Endodermal cell (in vitro differentiated cells): Measurements from ENCODE around the gene RAB1A. TPM values are rescaled to one million over a fixed set of nuclear protein-coding genes. Genes with fewer than 3 reads are reported as not detected.

Experiments
- DNase-seq: peaks from one replicate; pipeline ENCODE4 v3.0.0-alpha.2; 2017
- H3K27ac ChIP-seq: 2 replicates; pipeline ENCODE4 v1.5.1; 2013; ENCODE audit warnings: mild to moderate bottlenecking, low read depth, low read length, moderate library complexity
- H3K27me3 ChIP-seq: 2 replicates; pipeline ENCODE4 v1.6.1; 2013; ENCODE audit warnings: mild to moderate bottlenecking, low read length, moderate library complexity; ENCODE audit not compliant: insufficient read depth, control insufficient read depth, poor library complexity, severe bottlenecking
- H3K36me3 ChIP-seq: 2 replicates; pipeline ENCODE4 v1.7.0; 2013; ENCODE audit warnings: mild to moderate bottlenecking, low read length, moderate library complexity; ENCODE audit not compliant: control insufficient read depth, insufficient read depth
- H3K4me1 ChIP-seq: one replicate; pipeline ENCODE4 v1.7.0; 2013; ENCODE audit warnings: low read length; ENCODE audit not compliant: control insufficient read depth, insufficient read depth
- H3K4me3 ChIP-seq: 2 replicates; pipeline ENCODE4 v1.5.1; 2013; ENCODE audit warnings: mild to moderate bottlenecking, low read length, moderate library complexity
- H3K9ac ChIP-seq: 2 replicates; pipeline ENCODE4 v1.6.1; 2013; ENCODE audit warnings: mild to moderate bottlenecking, low read length, moderate library complexity; ENCODE audit not compliant: poor library complexity, severe bottlenecking; ENCODE audit errors: extremely low read depth
- H3K9me3 ChIP-seq: 2 replicates; pipeline ENCODE4 v1.6.1; 2013; ENCODE audit warnings: mild to moderate bottlenecking, low read length, moderate library complexity; ENCODE audit not compliant: control insufficient read depth
- H3K27ac Mint-ChIP-seq: 2 replicates; pipeline ENCODE4 v1.8.0; 2020; ENCODE audit warnings: mixed read lengths
- H3K27me3 Mint-ChIP-seq: 2 replicates; pipeline ENCODE4 v1.8.0; 2021; ENCODE audit warnings: mild to moderate bottlenecking, mixed read lengths; ENCODE audit not compliant: insufficient read depth
- H3K36me3 Mint-ChIP-seq: 2 replicates; pipeline ENCODE4 v1.8.0; 2020; ENCODE audit warnings: low read depth, mixed read lengths
- H3K4me1 Mint-ChIP-seq: 2 replicates; pipeline ENCODE4 v1.8.0; 2020; ENCODE audit warnings: mixed read lengths
- H3K4me3 Mint-ChIP-seq: 2 replicates; pipeline ENCODE4 v1.8.0; 2020; ENCODE audit warnings: mild to moderate bottlenecking, moderate library complexity, mixed read lengths
- H3K9me3 Mint-ChIP-seq: 2 replicates; pipeline ENCODE4 v1.8.0; 2020; ENCODE audit warnings: mild to moderate bottlenecking, mixed read lengths
- WGBS, 2 experiments: methylation state at CpG; one replicate each; pipeline versions ENCODE4 v1.1.5 to v1.1.7; 2013; ENCODE audit warnings: missing lambda C conversion rate in 2 of 2, mixed read lengths in 1 of 2; ENCODE audit not compliant: insufficient coverage in 1 of 2, insufficient read length in 1 of 2; 5-methylcytosine and 5-hydroxymethylcytosine counted together
- total RNA-seq, 2 donors: library from RNA; stranded (reverse); fragmentation: NEBNext Ultra II Directional in 1 of 2; extraction: Animal tissue kit (Norgen Biotek cat#: 25700) in 1 of 2; gene quantifications; 2 replicates in 1 of 2; 3 replicates in 1 of 2; pipeline ENCODE4 v1.2.1, GENCODE V29; 2021
- TF ChIP-seq, protein P1 (sequence below): fragments of 200-600 bp; sonication (generic); conservative IDR thresholded peaks from 2 replicates; pipeline ENCODE4 v1.5.0; 2021; ENCODE audit warnings: antibody characterized with exemption, mild to moderate bottlenecking

The RAB1A gene
- total RNA-seq, 2 donors from 2014 or later = 122 to 125 TPM

DNA sequence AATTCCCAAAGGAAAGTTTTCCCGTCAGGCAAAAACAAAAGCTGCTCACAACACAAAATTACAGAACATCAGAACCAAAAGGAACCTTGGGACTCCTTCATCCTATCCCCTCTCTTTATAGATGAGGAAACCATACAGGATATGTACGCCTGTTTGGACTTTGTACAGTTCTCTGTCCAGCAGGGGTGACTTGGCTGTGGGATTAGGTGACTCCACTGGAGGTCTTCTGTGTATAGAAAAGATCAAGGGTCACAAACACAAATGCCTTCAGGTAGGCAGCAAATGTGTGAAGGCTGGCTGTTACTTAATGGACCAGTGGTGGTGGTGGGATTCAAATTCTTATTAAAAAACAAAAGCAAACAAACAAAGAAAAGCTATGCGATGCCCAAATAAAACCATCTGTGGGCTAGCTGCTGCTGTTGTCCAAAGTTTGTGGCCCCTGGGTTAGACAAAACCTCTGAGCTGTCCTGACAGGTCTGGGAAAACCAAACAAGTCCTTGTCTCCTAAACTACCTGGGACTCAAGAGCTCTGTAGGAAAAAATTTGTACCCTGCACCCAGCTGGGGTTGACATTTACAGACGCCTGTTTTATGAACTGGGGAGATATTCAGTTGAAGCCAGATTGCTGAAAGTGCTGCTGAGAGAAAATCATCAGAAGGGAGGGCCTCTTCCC lies 75.0 kb downstream of the RAB1A start:
- 91 to 94% methylated on average over 3 to 4 of the region's 4 CpGs for WGBS, 2 experiments
- peak overlapping the region; percentile 85 for H3K4me3 Mint-ChIP-seq
- TF ChIP-seq, protein P1, sequence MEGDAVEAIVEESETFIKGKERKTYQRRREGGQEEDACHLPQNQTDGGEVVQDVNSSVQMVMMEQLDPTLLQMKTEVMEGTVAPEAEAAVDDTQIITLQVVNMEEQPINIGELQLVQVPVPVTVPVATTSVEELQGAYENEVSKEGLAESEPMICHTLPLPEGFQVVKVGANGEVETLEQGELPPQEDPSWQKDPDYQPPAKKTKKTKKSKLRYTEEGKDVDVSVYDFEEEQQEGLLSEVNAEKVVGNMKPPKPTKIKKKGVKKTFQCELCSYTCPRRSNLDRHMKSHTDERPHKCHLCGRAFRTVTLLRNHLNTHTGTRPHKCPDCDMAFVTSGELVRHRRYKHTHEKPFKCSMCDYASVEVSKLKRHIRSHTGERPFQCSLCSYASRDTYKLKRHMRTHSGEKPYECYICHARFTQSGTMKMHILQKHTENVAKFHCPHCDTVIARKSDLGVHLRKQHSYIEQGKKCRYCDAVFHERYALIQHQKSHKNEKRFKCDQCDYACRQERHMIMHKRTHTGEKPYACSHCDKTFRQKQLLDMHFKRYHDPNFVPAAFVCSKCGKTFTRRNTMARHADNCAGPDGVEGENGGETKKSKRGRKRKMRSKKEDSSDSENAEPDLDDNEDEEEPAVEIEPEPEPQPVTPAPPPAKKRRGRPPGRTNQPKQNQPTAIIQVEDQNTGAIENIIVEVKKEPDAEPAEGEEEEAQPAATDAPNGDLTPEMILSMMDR = no peak

DNA sequence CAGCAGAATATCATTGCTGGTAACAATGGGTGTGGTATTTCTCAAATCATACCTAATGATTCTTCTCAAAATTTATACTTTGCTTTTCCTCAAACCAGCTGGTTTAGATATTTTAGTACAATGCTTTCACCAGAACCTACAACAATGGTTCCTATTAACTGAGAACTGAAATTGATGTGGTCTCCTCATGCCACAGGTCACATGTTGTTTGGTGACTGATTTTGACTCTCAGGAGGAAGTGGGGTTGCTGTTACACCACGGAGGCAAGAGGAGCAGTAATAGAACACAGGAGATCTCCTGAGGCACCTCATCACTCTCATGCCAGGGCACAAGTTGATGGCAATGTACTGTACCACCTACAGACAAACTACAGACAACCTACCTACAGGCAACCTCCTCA lies 76.7 kb downstream of the RAB1A start:
- Mint-ChIP-seq H3K36me3 (peaks cover 19% of the 10 kb centered on the region), H3K4me1 (peaks cover 10% of the 10 kb centered on the region), H3K27me3 (peaks cover 11% of the 10 kb centered on the region), H3K9me3 (peaks cover 12% of the 10 kb centered on the region), H3K27ac (no peak overlapping the region), H3K4me3 (no peak overlapping the region)
- Histone ChIP-seq H3K27me3 (no peaks in the 10 kb centered on the region), H3K9me3 (peaks cover 12% of the 10 kb centered on the region), H3K9ac (no peak overlapping the region), H3K27ac (no peak overlapping the region), H3K4me3 (no peak overlapping the region), H3K36me3 (no peaks in the 10 kb centered on the region), H3K4me1 (no peaks in the 10 kb centered on the region)
- TF ChIP-seq, protein P1 = no peak
- WGBS, 2 experiments = 80 to 94% methylated on average over 1 of the region's 1 CpG
- DNase-seq = no peak

More for the DNA sequence above, 75.0 kb downstream of the RAB1A start:
- DNase-seq = no peak
- Histone ChIP-seq H3K27me3 (no peaks in the 10 kb centered on the region), H3K9ac (no peak overlapping the region), H3K36me3 (no peaks in the 10 kb centered on the region), H3K4me3 (peak overlapping the region; percentile 88), H3K9me3 (no peaks in the 10 kb centered on the region), H3K4me1 (no peaks in the 10 kb centered on the region), H3K27ac (no peak overlapping the region)
- Mint-ChIP-seq H3K27ac (no peak overlapping the region), H3K4me1 (peaks cover 11% of the 10 kb centered on the region), H3K9me3 (no peaks in the 10 kb centered on the region), H3K27me3 (peaks cover 11% of the 10 kb centered on the region), H3K36me3 (peaks cover 17% of the 10 kb centered on the region)

DNA sequence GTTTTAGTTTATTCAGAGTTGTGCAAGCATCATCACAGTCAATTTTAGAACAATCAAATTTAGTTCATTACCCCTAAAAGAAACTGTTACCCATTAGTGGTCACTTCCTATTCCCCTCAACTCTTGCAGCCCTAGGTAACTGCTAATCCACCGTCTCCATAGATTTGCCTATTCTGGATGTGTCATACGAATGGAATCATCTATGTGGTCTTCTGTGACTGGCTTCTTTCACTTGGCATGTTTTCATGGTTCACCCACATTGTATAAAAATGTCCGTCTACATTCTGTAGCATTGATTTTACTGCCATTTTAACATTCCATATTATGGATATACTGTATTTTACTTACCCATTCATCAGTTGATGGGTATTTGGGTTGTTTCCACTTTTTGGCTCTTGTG lies 79.0 kb downstream of the RAB1A start:
- H3K36me3 Mint-ChIP-seq = peaks cover 38% of the 10 kb centered on the region
- Histone ChIP-seq H3K27ac (no peak overlapping the region), H3K27me3 (no peaks in the 10 kb centered on the region), H3K9ac (no peak overlapping the region), H3K4me1 (no peaks in the 10 kb centered on the region), H3K36me3 (peaks cover 4% of the 10 kb centered on the region), H3K4me3 (no peak overlapping the region), H3K9me3 (peaks cover 20% of the 10 kb centered on the region)
- peaks cover 6% of the 10 kb centered on the region for H3K4me1 Mint-ChIP-seq
- TF ChIP-seq, protein P1 = no peak
- peaks cover 11% of the 10 kb centered on the region for H3K27me3 Mint-ChIP-seq
- no peak overlapping the region for H3K4me3 Mint-ChIP-seq
- 83 to 100% methylated on average over 2 to 3 of the region's 3 CpGs for WGBS, 2 experiments
- H3K9me3 Mint-ChIP-seq = peaks cover 23% of the 10 kb centered on the region
- no peak overlapping the region for H3K27ac Mint-ChIP-seq
- DNase-seq = no peak
